ENCODE results near the gene FBXL7. TPM values are rescaled to one million over a fixed set of nuclear protein-coding genes. Genes with fewer than 3 reads are reported as not detected.

The FBXL7 gene
- total and polyA plus RNA-seq, 2 experiments from 2014 or later, result 4.5 to 15.2 TPM

- peaks cover 2% of the 10 kb centered on the region for H3K4me1 Mint-ChIP-seq
- Histone ChIP-seq H3K36me3 (ENCODE audit: insufficient read depth) (no peaks in the 10 kb centered on the region), H3K4me3 (no peak overlapping the region), H3F3A (replicated peaks; ENCODE audit: low read depth) (no peaks in the 10 kb centered on the region), H3K4me1 (ENCODE audit: insufficient read depth) (no peaks in the 10 kb centered on the region), H3K9me2 (ENCODE audit: insufficient read depth) (no peaks in the 10 kb centered on the region), H3K27me3 (ENCODE audit: insufficient read depth) (no peaks in the 10 kb centered on the region), H2AFZ (no peak overlapping the region), H3K27ac (ENCODE audit: low read depth) (no peak overlapping the region), H4K20me1 (replicated peaks; ENCODE audit: insufficient read depth) (no peaks in the 10 kb centered on the region; the same call in 1 of the 2 replicates), H3K79me2 (replicated peaks; ENCODE audit: insufficient read depth) (peaks cover 9% of the 10 kb centered on the region; the same call in 1 of the 2 replicates), H3K4me2 (no peak overlapping the region)
- no peak for ATAC-seq
- no peak overlapping the region for H3K4me3 Mint-ChIP-seq
- DNase-seq (ENCODE audit: low spot score), result no peak
- no peaks in the 10 kb centered on the region for H3K9me3 Mint-ChIP-seq
- no peaks in the 10 kb centered on the region for H3K36me3 Mint-ChIP-seq (ENCODE audit: low read depth)
- TF ChIP-seq ZNF331 (CRISPR knock-in tag; IDR thresholded peaks at IDR 0.05; ENCODE audit: low read depth), result no peak
- no peak for TF ChIP-seq ZNF462 (CRISPR knock-in tag; IDR thresholded peaks at IDR 0.05)
- no peak for TF ChIP-seq CTCF (conservative IDR thresholded peaks at IDR 0.05; ENCODE audit: low read depth in 2 of 2)
- TF ChIP-seq EZH2phosphoT487 (IDR thresholded peaks at IDR 0.05; ENCODE audit: unreplicated experiment), result no peak
- TF ChIP-seq POLR2AphosphoS5 (IDR thresholded peaks at IDR 0.05; ENCODE audit: low read depth), result no peak
- TF ChIP-seq EZH2 (IDR thresholded peaks at IDR 0.05; ENCODE audit: low read depth, unreplicated experiment), result no peak
- no peak for TF ChIP-seq REST (IDR thresholded peaks at IDR 0.05; ENCODE audit: unreplicated experiment)
- no peak for TF ChIP-seq JUNB (IDR thresholded peaks at IDR 0.05; ENCODE audit: unreplicated experiment)
- TF ChIP-seq NANOG (IDR thresholded peaks at IDR 0.05; ENCODE audit: borderline replicate concordance), result no peak
- no peak for TF ChIP-seq STAT1 (IDR thresholded peaks at IDR 0.05; ENCODE audit: unreplicated experiment)
- TF ChIP-seq ZNF114 (CRISPR knock-in tag; IDR thresholded peaks at IDR 0.05), result no peak
- no peak for TF ChIP-seq ETS1 (IDR thresholded peaks at IDR 0.05)
- TF ChIP-seq CREB1 (CRISPR knock-in tag; IDR thresholded peaks at IDR 0.05; ENCODE audit: low read depth), result no peak
- no peaks in the 10 kb centered on the region for H3K27me3 Mint-ChIP-seq (ENCODE audit: insufficient read depth, low read depth, poor library complexity)
- no peak overlapping the region for H3K27ac Mint-ChIP-seq
Measured at GRCh38 chr5:15627647-15628046, 127.7 kb downstream of the FBXL7 start.
